Spleen (tissue), 7 donors: ENCODE measurements around the gene SCARB1.

Experiments
- POLR2A ChIP-seq, 3 donors: fragments of 450-650 bp; IDR thresholded peaks; one replicate each; pipeline ENCODE4 v1.5.1; 2017; ENCODE audit warnings: antibody characterized with exemption in 3 of 3, mild to moderate bottlenecking in 1 of 3
- POLR2AphosphoS5 ChIP-seq, 3 donors: sonication (generic); formaldehyde crosslinking; IDR thresholded peaks; one replicate each; pipeline ENCODE4 v1.5.1; 2017; ENCODE audit warnings: antibody characterized with exemption in 3 of 3
- TF ChIP-seq, protein P1 (sequence below), 11 experiments: fragments of 200-600 bp in 7 of 11; fragments of 450-650 bp in 4 of 11; sonication (generic) in 4 of 11; IDR thresholded peaks in 8 of 11; conservative IDR thresholded peaks in 3 of 11; 1 replicate in 7 of 11; 2 replicates in 4 of 11; pipeline versions ENCODE4 v1.4.0 to v1.8.0; 2016 to 2021; ENCODE audit warnings: antibody characterized with exemption in 11 of 11, inconsistent platforms in 4 of 11, mild to moderate bottlenecking in 1 of 11
- donor health status: DM: no; HTN: no; CAD: no; lungs with moderate emphysema.
- donor health status: DM: no; HTN: no; CAD: no.
- donor health status: DM: no; HTN: no; CAD: no.

DNA sequence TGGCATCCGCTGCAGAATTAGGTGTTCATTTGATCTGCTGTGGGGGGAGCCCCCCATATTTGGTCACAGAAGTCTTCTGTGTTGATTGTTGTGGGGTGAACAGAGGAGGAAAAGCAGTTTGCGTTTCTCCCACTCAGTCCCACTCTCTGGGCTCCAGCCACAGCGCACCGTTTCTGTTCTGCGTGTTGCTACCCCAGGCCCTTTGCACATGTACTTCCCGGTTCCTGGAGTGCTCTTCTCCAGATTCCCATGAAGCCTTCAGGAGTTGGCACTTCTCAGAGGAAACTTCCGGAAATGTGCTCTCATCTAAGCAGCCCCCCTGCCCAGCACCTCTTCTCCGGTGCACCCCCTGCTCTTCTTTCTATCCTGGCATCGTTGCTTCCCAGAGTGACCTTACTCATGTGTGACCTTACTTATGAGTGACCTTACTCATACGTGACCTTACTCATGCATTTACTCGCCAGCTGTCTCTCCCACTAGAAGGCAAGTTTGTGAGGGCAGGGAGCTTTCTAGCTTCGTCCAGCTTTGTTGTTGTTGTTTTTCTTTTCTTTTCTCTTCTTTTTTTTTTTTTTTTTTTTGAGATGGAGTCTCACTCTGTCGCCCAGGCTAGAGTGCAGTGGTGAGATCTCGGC lies 93.7 kb downstream of the SCARB1 start:
- TF ChIP-seq POLR2A (IDR thresholded peaks at IDR 0.05) (no peak), POLR2AphosphoS5 (IDR thresholded peaks at IDR 0.05) (no peak)
- TF ChIP-seq, protein P1, sequence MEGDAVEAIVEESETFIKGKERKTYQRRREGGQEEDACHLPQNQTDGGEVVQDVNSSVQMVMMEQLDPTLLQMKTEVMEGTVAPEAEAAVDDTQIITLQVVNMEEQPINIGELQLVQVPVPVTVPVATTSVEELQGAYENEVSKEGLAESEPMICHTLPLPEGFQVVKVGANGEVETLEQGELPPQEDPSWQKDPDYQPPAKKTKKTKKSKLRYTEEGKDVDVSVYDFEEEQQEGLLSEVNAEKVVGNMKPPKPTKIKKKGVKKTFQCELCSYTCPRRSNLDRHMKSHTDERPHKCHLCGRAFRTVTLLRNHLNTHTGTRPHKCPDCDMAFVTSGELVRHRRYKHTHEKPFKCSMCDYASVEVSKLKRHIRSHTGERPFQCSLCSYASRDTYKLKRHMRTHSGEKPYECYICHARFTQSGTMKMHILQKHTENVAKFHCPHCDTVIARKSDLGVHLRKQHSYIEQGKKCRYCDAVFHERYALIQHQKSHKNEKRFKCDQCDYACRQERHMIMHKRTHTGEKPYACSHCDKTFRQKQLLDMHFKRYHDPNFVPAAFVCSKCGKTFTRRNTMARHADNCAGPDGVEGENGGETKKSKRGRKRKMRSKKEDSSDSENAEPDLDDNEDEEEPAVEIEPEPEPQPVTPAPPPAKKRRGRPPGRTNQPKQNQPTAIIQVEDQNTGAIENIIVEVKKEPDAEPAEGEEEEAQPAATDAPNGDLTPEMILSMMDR (IDR thresholded peaks at IDR 0.05 in 8 of 11, conservative IDR thresholded peaks at IDR 0.05 in 3 of 11) = no peak
